Stimulated activated CD4-positive, alpha-beta T cell treated with anti-CD3 and anti-CD28 coated beads, Interleukin-15, amount 100 ng/mL, for 24 hours (primary cell): Measurements from ENCODE around the gene ZNF394.
A peak's percentile ranks its signal among the peaks of the same experiment; 100 is the strongest.
"Not testable (repeated sequence)": the region's sequence is repeated elsewhere in the genome, so short reads cannot be mapped to it uniquely, and the experiment has no call there.

Source experiments
- DNase-seq: peaks from one replicate; pipeline ENCODE4 v3.0.0-alpha.2; 2020

The ZNF394 gene

DNA sequence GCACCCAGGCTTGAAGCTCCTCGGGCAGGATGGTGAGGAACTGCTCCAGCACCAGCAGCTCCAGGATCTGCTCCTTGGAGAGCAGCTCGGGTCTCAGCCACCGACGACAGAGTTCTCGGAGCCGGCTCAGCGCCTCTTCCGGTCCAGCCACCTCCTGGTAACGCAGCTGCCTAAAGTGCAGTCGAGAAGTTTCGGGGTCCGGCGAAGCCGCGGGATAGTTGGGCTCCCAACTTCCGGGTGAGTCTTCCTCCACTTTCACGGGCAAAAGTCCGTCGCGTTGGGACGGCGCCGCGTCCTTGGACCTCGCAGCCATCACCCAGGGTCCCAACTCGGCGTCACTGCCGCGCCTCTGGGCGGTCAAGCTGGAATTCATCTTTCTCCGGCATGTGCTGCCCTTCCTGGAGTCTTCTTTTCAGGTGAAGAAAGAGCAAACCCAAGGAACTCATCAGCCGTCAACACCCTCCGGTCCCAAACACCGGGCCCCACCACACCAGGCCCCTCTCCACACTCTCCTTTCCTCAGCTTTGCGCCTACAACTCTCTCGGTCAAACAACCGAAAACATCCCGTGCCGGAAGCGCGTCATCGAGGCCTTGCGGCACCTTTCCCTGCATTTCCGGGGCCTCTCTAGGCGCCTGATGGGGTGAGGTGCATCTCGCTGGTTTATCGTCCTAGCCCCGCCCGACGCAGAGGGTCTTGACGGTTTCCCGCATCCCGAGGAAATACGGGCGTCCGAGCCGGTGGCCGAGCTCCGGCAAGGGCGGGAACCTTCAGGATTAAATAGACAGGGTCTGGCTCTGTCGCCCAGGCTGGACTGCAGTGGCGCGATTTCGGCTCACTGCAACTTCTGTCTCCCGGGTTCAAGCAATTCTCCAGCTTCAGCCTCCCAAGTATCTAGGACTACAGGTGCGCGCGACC is at the start of gene ZNF394:
Gene ZNF394 (minus strand): TSS at position 561 of the 916 bp plus-strand sequence. CDS start 188 bp downstream, at position 373.
- peak; percentile 92 for DNase-seq

DNA sequence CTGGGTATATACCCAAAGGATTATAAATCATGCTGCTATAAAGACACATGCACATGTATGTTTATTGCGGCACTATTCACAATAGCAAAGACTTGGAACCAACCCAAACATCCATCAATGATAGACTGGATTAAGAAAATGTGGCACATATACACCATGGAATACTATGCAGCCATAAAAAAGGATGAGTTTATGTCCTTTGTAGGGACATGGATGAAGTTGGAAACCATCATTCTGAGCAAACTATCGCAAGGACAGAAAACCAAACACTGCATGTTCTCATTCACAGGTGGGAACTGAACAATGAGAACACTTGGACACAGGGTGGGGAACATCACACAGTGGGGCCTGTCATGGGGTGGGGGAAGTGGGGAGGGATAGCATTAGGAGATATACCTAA is 49.5 kb upstream of the ZNF394 start:
- DNase-seq = not testable (repeated sequence)

DNA sequence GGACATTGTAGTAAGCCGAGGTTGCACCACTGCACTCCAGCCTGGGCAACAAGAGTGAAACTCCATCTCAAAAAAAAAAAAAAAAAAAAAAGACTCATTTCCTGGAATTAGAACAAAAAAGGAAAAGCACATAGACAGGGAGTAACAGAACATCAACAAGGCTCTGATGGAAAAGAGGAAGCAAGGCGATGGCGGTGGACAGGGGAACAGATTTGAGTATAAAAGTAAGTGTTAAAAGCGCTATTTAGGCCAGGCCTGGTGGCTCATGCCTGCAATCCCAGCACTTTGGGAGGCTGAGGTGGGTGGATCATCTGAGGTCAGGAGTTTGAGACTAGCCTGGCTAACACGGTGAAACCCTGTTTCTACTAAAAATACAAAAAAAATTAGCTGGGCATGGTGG is 45.2 kb upstream of the ZNF394 start:
- not testable (repeated sequence) for DNase-seq

DNA sequence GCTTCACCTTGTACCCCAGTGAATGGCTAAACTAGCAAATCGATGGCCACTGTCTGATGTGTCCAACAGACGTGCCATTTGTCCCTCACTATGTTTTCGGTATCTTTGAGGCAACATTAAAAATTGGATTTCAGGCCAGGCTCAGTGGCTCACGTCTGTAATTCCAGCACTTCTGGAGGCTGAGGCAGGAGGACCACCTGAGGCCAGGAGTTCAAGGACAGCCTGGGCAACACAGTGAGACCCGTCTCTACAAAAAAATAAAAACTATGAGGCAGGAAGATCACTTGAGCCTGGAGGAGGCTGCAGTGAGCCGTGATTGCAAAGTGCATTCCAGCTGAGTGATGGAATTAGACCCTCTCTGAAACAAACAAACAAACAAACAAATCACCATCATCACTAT is 43.8 kb upstream of the ZNF394 start:
- no peak for DNase-seq

DNA sequence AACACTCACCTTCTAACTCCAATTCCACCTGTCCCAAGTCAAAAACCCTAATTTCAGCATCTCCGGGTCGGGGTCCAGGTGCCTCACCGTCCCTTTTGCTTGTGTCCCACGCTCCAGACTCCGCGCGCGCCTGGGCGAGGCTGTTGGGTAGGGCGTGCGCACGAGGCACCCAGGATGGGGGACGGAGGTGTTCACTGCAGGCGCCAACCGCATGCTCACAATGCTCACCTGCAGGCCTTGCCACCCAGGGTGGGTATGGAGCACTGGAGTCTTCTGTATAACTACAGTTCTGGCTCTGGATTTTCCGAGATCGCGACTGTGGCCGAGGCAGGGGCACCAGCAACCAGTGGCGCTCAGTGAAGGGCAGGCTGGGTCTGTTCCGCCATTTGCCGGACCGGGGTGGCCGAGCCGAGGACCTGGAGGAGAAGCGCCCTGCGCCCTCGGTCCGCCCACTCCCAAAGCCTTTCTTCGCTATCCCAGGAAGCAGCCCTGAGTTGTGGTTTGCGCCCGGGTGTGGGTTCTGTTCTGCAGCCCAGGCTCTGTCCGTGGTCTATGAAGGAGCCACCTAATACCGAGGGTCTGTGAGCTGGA is 43.1 kb upstream of the ZNF394 start:
- no peak for DNase-seq

DNA sequence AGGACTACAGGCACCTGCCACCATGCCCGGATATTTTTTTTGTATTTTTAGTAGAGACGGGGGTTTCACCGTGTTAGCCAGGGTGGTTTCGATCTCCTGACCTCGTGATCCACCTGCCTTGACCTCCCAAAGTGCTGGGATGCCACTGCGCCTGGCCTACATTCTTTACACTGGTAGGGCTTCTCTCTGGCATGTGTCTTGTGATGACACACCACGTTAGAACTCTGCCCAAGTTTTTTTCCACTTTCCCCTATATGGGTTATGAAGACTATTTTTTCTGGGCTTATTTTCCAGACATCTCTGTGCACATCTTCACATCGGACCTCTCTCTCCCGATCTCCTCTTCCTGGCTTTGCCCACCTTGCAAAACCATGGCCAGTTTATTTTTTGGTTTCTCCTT is 41.1 kb upstream of the ZNF394 start:
- DNase-seq = no peak

DNA sequence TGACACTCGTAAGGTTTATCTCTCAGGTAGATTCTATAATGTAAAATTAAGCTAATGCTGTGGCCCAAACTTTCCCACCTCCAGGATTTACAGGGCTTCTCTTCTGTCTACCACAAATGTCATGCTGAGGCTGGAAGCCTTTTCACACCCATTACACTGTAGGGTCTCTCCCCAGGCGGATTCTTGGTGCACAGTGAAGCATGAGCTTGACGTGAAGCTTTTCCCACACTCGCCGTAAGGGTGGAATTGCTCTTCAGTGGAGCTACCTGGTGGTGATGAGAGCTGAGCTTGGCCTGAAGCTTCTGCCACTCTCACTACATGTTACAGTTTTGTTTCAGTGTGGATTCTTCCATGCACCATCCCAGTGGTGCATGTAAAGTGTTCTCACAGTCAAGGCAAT is 40.5 kb upstream of the ZNF394 start:
- no peak for DNase-seq

DNA sequence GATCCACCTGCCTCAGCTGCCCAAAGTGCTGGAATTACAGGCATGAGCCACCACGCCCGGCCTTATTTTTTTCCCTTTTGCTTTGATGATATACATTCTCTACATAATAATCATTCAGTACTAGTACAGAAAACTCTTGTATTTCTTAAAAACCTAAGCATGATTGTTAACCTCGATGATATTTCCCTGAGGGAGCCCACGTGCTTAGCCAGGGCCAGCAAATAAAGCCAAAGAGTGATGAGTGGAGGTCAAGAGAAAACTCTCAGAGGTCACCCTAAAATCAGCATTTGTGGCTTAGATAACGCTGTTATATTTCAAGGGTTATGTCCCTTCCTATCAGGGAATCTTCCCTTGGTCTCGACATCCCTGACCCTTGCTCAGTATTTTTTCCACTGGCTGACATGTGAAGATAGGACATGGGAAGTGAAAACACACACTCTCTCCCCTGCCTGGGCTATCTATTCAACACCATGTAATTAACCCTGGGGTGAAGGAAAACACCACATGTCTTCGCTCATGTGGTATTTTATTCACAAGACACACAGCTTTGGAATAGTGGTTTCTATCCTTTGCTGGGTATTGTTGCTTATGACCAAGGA is 39.2 kb upstream of the ZNF394 start:
- no peak for DNase-seq

DNA sequence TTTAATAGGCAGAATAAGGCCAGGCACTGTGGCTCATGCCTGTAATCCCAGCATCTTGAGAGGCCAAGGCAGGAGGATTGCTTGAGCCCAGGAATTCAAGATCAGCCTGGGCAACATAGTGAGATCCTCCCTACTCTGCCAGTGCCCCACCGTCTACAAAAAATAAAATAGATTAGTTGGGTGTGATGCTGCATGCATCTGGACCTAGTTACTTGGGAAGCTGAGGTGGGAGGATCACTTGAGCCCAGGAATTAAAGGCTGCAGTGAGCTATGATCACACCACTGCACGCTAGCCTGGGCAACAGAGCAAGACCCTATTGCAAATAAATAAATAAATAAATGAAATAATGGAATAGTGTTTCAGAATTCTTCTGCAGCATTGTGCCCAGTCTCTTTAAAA is 35.6 kb upstream of the ZNF394 start:
- no peak for DNase-seq

DNA sequence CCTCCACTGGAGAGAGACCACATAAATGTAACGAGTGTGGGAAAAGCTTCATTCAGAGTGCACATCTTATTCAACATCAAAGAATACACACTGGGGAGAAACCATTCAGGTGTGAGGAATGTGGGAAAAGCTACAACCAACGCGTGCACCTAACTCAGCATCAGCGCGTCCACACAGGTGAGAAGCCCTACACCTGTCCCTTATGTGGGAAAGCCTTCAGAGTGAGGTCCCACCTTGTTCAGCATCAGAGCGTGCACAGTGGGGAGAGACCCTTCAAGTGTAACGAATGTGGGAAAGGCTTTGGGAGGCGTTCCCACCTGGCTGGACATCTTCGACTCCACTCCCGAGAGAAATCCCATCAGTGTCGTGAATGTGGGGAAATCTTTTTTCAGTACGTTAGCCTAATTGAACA is 31.3 kb upstream of the ZNF394 start:
- no peak for DNase-seq

DNA sequence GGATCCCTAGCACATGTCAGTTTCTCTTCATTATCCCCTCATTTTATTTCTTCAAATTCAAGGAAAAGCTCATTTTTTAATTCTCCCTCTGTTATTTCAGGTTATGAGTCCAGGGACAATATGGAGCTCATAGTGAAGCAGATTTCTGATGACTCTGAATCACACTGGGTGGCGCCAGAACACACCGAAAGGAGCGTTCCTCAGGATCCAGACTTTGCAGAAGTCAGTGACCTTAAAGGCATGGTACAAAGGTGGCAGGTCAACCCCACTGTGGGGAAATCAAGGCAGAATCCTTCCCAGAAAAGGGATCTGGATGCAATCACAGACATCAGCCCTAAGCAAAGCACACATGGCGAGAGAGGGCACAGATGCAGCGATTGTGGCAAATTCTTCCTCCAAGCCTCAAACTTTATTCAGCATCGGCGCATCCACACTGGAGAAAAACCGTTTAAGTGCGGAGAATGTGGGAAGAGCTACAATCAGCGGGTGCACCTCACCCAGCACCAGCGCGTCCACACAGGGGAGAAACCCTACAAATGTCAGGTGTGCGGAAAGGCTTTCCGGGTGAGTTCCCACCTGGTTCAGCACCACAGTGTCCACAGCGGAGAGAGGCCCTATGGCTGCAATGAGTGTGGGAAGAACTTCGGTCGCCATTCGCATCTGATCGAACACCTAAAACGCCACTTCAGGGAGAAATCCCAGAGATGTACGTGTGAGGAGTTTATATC is 25.8 kb upstream of the ZNF394 start:
- DNase-seq = peak; percentile 18

DNA sequence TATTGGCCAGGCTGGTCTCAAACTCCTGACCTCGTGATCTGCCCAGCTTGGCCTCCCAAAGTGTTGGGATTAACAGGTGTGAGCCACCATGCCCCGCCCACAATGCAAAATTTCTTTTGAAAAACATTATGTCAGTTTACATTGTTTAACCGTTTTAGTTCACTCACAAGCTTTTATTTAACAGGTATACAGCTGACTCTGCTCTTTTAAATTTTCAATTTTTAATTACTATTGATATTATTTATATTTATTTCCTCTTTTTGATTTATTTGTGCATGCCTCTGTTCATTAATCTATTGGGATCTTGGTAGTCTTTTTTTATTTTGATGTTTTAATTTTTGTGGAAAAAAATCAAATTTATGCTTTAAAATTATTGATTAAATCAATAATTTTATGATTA is 21.3 kb upstream of the ZNF394 start:
- no peak for DNase-seq

DNA sequence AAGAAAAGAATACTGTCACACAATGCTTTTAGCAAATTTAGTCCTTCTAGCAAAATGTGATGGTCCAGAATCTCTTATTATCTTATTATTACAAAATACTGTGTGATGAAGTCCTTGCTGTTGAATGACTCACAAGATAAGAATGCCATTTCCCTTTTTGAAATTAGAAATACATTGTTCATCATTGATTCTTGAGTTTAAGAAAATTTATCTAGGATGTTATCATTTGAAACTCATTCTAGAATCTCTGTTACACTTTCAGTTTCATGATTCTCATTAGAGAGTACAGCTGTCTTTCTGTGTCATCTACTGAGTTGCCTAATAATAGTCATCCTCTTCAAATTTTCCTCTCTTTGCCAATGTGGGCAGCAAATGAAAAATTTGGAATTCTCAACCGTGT is 14.0 kb upstream of the ZNF394 start:
- DNase-seq = no peak

DNA sequence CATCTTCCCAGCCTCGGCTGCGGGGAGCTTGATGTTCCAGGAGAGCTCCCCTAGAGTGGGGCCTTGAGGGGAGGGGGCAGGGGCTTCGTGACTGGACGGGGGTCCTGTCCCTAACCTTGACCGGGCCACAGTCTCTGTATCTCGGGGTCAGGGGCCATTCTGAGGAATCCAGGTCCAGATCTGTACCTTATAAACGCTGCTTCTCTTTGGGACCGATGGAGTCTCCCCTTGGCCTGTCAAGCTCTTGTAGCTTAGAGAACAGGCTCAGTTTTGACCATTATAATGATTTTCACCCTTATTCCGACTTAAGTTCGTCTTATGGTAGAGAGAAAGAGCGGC is 5.2 kb upstream of the ZNF394 start:
- DNase-seq = no peak

DNA sequence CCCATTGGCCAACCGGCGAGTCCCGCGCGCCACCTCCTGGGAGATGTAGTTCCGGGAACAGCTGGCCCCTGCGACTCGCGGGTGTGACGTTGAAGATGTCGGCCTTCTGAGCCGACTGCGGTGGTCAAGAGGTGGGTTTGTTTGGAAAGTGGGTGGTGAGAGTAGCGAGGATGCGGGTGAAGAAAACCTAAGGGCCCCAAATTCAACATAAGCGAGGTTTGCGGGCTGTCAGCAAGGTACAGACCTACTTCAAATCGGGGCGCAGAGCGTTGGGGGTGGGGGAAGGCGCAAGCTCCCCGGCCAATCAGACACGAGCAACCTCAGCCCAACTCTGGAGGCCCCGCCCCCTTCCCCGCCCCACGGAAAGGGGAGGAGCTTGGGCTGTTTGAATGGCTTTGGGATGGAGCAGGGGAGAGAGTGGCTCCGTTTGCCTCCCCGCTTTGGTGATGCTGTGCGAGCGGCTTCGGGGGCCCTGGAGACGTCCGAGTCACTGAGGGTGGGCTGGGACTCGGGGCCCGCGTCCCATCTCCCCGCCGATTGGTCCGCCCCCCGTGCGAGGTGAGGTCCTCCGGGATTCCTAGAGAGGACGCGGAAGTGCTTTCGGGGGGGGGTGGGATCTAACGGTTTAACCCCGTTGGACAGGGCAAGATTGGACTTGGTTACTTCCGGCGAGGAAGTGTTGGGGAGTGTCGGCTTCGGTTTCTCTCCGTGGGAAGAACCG is 4.7 kb upstream of the ZNF394 start, which contains the start of gene ZKSCAN5:
Gene ZKSCAN5 (plus strand): TSS at position 60 of the 721 bp plus-strand sequence. CDS start 1,383 bp downstream, outside the sequence.
- DNase-seq = peak; percentile 98

DNA sequence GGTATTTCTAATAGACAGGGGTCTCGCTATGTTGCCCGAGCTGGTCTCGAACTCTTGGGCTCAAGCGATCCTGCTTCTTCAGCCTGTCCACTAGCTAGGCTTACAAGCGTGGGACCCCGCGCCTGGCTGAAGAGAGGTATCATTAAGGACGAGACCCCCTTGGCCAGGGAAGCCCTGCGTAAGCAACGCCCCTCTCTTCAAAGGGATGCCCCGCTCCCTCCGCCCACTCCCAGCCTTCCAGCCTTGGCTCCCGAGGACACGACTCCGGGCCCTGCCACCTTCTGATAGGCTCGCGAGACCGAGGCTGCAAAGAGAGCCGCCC is 4.2 kb upstream of the ZNF394 start:
- no peak for DNase-seq

DNA sequence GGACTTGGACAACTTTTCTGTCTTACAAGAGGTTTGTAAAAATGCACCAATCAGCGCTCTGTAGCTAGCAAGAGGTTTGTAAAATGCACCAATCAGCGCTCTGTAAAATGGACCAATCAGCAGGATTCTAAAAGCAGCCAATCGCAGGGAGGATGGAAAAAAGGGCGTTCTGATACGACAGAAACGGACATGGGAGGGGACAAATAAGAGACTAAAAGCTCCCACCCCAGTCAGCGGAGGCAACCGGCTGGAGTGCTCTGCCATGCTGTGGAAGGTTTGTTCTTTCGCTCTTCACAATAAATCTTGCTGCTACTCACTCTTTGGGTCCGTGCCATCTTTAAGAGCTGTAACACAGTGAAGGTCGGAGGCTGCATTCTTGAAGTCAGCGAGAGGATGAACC is 1.2 kb upstream of the ZNF394 start:
- not testable (repeated sequence) for DNase-seq

DNA sequence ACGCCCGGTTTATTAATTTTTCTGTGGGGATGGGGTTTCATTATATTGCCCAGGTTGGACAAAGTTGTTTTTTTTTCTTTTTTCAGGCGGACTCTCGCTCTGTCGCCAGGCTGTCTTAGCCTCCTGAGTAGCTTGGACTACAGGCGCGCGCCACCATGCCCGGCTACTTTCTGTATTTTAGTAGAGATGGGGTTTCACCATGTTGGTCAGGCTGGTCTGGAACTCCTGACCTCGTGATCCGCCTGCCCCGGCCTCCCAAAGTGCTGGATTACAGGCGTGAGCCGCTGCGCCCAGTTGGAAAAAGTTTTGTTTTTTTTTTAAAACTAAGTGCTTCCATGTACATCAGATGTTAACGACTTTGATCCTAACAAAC is 542 bp upstream of the ZNF394 start:
- DNase-seq = no peak

DNA sequence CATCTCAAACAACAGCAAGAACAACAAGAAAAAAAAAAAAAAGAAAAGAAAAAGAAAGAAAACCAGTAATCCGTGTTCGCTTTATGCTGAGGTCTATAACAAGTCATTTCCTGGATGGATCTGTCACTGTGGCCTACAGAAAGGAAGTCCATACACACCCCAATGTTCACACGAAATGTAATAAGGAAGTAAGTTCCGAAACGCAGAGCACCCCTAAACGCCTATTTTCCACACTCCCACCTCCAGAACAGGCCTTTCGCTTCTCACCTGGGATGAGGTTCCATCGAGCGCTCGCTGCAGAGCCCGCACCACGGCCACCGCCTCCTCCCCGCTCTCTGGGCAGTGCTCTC is 735 bp downstream of the ZNF394 start:
- no peak for DNase-seq

DNA sequence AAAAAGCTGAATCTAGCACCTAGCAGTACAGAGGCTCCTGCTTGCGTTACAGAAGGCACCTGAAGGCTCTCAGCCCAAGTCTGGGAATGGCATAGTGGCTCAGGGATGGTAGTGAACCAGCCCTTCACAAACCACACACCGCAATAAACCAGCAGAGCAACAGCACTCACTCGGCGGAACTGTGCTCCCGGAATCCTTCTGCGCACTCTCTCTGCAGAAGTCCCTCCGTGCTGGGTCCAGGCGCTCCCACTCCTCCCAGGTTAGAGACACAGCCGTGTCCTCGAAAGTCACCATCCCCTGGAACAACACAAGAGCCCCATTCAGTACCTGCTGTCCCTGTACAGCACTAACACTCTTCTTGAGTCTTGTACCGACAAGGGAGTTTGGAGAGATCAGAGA is 1.5 kb downstream of the ZNF394 start:
- no peak for DNase-seq

DNA sequence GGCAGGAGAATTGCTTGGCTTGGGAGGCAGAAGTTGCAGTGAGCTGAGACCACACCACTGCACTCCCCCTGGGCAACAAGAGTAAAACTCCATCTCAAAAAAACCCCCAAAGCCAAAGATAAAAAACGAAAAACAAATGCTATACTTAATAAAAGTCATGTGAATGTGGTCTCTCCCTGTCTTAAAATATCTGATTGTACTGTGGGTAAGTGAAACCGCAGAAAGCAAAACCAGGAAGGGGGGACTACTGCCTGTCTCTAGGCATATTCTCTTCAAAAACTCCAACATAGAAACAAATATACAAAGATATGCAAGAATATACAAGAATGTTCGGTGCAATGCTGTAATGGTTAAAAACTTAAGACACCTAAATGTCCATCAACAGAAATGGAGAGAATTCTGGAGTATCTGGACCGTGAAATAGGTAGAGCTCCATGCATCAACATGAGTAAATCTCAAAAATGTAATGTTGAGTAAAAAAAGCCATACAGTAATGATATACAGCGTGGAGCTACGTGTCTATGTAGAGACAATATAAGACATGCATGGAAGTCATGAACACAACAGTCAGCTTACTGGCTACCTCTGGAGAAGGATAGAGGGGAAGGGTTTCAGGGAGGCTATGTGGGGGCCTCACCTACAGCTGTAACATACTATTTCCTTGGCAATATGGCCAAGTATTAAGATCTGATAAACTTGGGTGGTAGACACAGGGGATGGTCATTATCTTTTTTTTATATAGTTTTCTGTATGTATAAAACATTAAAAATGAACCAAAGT is 2.1 kb downstream of the ZNF394 start:
- no peak for DNase-seq

DNA sequence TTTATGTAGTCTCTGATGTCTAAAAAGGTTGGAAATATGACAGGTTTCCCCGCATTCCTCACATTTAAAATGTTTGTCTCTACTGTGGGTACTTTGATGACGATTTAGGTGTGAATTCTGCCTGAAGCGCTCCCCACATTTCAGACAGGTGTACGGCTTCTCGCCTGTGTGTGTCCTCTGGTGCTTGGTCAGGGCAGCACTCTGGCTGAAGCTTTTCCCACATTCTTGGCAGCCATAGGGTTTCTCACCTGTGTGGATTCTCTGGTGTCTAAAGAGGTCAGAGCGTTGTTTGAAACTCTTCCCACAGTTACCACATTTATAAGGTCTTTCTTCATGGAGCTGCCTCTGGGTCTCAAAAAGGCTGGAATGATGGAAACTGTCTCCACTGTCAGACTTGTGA is 6.3 kb downstream of the ZNF394 start:
- no peak for DNase-seq
